HG03469 (cell line): Measurements from ENCODE around the gene MFAP3.
"Not testable (repeated sequence)": the region's sequence is repeated elsewhere in the genome, so short reads cannot be mapped to it uniquely, and the experiment has no call there.

Source experiments
- ATAC-seq: cut with Tn5 transposase; IDR thresholded peaks from one replicate; pipeline ENCODE4 v1.9.1; 2021; ENCODE audit warnings: mild to moderate bottlenecking, moderate library complexity, moderate number of reproducible peaks; ENCODE audit not compliant: unreplicated experiment

Gene MFAP3

DNA sequence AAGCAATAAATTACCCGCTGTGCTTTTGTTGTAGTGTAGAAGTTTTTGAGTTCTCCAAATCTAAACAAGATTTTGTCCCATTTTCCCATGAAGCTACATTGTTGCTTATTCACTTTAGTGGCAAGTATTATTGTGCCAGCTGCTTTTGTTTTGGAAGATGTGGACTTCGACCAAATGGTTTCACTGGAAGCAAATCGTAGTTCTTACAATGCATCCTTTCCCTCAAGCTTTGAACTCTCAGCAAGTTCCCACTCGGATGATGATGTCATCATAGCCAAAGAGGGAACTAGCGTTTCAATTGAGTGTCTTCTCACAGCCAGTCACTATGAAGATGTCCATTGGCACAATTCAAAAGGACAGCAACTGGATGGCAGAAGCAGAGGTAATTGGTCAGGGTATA is 10.9 kb downstream of the MFAP3 start:
- ATAC-seq = no peak

DNA sequence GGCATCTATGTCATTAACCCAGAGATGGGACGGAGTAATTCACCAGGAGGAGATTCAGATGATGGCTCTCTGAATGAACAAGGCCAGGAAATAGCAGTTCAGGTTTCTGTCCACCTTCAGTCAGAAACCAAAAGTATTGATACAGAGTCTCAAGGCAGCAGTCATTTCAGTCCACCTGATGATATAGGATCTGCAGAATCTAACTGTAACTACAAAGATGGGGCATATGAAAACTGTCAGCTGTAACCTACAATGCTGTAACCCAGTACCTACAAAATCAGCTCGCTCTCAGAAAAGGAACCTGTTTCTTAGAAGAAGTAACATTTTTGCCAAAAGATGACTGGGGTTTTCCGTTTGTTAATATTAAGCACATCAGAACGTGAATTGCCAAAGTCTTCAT is 14.7 kb downstream of the MFAP3 start:
- ATAC-seq = no peak

DNA sequence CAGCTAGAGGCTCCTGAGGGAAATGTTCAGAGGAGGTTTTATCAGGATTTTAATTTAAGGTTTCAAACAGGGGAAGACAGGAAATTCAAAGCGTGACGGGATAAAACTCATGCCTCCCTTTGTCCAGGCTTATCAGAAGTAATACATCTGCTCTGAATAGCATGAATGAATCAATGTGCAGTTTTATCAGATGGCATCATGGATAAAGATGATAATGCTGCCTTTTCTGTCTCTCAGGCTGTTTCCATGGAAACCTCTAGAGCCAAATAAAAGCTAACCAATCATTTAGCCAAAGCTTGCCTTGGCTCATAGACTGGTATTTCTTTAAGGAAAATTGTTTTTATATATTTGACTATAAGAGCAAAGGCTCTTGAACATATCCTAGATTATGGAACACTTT is 16.4 kb downstream of the MFAP3 start:
- no peak for ATAC-seq

DNA sequence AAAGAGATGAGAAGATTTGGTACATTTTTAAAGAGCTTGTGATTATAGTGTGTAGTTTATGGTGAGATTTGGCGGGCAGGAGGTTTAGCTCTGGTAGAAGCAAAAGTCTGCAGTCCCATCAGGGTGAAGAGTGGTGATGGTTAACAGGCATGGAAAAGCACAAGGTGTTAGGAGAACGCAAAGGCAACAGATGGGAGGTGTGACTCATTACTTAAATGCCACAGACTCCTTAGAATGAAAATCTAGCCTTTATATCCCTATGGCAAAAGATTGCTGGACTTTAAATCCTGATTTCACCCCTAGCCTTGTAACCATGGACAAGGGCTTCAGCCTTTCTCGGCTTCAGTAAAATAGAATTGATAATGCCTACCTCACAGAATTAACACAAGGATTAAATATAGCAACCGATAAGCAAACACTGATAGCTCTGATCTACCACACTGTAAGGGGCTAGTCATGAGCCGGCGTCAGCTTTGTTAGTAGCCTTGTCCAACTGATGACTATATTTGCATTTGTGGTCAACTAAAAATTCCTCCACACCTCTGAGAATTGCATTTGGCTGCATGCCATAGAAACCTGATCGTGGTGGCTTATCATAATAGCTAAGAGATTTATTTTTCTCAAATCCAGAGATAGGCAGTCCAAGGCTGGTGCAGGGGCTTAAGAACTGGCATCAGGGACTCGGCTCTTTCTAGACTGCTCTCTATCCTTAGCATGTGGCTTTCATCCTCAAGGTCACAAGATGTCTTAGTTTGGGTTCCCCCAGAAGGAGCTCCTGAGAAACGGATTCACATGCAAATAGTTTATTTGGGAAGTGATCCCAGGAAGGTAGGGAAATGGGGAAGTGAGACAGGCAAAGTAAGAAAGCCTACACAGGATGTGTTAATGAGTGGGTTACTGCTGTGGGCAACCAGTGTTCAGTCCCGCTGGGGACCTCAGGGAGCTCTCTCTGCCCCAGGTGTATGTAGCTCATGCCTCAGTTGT is 19.6 kb downstream of the MFAP3 start:
- ATAC-seq = peak; percentile 55

DNA sequence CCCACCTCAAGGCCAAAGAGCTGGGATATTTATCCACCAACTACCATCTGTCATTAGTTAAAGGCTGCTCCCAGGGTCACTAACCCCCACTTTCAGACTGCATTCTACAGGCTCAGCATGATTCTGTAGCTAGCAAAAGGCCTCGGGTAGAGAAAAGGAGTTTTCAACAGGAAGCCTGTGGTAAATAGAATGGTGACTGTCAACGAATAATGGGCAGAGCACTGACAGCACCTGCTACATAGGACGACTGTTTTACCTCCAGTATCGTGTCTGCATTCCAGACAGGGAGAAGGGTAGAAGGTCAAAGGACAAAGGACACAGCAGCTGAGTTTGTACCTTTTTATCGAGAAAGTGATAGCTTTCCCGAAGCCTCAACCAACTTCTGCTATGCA is 20.3 kb downstream of the MFAP3 start:
- peak; percentile 48 for ATAC-seq

DNA sequence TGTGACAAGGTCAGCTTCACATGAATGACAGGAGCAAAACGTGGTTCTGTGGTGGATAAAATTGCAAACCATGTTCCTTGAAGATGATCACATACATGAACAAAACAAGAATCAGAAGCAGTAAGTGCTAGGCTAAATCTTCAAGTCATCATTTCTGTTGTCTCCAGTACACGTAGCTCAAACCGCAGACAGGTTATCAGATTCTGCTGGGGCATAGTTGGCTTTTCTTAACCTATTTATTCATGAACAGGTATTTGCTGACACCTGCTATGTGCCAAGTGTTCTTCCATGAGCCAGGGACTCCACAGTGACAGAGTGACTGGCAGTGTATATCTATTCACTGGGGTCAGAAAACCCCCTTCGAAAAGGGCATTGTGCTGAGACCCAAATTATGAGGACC is 20.8 kb downstream of the MFAP3 start:
- no peak for ATAC-seq

DNA sequence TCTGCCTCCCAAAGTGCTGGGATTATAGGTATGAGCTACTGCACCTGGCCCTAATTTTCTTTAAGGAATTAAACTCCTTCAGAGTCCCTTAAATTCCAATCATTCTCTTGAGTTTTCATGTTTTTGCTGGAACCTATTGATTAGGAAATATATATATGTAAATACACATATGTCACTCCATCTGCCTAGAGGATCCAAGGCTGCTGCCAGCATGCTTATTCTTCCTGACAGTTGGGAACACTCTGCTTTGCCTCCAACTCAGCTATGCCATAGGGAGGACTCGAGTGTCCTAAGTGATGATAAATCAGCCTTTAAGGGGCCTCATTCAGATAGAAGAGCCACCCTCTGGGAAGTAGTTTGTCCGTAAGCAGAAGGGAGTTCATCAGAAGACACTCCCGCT is 21.8 kb downstream of the MFAP3 start:
- no peak for ATAC-seq

DNA sequence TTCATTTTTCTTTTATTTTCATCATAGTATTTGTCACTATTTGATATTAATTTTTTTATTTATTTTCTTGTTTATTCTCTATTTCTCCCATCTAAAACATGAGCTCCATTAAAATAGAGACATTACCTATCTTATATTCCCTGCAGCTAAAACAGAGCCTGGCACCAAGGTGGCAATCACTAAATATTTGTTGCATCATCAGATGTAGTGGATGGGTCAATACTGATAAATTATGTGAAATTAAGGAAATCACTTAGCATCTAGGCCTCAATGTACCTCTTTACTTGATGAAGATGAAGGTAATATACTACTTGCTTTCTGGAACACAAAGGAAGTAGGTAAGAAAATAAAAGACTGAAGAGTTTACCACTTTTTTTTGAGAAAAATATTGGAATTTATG is 24.6 kb downstream of the MFAP3 start:
- no peak for ATAC-seq

DNA sequence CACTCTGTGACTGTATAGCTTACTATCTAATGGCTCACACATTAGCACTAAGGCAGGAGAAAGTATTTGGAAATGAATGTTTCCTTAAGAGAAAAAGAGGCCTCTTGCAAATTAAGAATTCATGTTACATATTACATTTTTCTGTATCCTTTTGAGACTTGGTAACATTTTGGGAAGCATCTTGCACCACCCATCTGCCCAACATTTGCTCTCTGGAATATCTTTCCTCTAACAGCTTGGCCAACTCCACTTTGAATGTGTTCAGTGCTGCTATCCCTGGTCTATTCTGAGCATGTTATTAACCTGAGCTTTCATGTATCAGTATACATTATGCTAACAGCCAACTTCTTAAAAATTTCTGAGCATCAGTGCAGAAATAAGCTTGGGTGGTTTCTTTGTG is 27.2 kb downstream of the MFAP3 start:
- ATAC-seq = no peak

DNA sequence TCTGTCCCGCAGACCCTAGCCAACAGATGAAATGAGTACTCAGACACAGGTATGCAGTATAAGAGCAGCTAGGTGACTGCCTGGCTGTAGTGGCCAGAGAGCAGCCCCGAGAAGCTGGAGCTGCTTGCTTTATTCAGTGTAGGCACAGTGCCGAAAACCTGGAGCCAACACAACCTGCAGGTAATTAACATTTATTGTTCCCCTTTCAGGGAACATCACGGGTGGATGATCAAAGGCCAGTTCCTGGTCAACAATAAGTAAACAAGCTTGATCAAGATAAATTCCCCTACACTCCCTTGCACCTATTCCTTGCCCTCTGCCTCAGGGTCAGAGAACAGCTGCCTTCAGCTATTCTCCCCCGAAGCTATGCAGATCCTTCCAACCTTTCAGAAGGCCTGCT is 31.1 kb downstream of the MFAP3 start:
- ATAC-seq = not testable (repeated sequence)

DNA sequence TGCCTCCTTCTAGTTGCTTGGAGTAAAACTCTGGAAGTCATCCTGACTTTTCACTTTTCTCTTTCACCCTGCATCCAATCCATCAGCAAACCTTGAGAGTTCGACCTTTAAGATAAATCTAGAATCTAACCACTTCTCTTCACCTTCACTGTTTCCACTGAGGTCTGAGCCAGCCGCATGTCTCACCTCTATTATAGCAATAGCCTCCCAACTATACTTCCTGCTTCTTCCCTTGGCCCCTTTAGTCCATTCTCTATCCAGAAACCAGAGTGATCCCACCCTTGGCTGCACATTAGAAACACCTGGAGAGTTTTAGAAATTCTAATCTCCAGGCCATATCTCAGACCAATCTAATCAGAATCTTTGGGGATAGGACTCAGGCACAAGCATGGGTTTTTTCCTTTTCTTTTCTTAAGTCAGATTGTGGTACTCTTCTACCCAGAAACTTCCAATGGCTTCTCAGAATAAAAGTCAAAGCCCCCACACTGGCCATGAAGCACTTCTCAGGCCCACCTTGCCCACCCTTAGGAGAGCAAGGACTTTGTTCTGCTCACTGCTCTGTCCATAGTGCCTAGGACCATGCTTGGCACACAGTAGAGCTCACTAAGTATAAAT is 33.1 kb downstream of the MFAP3 start:
- no peak for ATAC-seq

DNA sequence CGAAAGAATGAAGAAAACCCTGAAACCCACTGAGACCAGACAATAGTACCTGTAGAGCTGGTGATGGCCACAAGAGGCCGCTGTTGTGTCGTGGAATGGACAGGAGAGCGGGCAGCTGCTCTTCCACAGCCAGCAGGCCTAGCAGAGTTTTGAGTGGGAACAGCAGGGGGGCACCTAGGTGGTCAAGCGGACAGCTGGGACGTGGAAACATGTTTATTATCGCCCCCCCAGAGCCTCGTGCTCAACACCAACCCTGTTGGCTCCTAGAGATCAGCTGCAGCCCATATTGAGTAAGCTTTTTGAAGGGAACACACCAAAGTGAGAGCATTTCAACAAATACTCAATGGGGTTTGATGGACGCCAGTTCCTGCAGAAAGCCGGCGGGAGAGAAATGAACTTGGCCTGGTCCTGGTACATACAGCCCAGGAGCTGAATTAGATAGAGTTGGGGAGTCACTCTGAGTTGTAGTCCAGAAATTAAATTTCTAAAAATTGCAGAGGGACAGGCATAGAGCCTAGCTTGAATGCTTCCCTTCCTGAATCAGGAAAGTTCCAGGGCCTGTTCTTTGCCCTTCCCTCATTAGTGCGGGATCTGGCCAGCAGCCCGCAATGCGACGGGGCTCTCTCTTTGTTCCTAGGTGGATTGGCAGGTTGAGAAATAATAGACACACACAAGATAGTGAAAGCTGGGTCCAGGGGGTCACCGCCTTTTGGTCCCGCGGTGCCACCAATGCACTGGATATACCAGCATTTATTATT is 33.8 kb downstream of the MFAP3 start:
- ATAC-seq = peak; percentile 96

DNA sequence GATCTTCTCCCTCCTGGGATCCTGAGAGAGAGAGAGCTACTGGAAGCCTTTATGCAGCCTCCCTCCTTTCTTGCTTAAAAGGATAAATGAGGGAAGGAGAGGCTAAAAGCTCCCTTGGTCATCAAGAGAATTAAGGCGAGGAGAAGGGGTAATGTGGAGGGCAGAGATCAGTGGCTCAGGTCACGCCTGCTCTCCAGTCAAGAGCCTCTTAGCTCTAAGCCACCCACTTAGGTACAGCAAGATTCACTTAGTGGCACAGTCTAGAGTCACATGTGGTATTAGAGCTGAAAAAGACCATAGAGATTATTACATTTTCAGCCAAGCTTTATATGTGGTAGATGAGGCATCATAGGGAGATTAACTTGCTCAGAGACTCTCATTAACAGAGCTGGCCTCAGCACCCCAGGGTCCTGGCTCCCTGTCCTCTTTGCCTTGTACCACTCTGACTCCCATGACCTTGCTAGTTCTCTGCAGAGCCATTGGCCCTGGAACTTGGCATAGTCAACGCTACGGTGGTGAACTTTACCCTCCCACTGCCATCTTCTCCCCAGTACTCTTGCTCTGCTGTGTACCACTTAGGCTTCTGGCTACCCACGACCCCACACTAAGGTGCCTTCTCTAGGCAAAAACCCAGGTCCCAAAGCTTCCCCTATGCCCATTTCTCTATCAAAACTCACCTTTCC is 37.6 kb downstream of the MFAP3 start:
- no peak for ATAC-seq

DNA sequence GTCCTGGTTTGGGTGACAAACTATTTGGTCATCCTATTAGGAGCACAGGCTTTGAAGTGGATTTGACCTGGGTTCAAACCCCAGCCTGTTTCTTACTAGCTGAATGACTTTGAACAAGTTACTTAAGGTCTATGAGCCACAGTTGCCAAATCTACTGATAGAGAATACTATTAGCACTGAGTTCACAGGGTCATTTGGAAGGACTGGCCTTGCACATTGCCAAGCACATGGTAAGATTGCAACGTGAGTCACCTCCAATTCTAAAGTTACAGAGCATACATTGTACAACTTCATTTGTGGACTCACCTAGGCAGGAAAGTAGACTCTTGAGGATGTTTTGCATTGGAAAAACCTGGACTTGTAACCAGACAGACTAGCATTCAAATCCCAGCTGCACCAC is 38.9 kb downstream of the MFAP3 start:
- ATAC-seq = no peak

DNA sequence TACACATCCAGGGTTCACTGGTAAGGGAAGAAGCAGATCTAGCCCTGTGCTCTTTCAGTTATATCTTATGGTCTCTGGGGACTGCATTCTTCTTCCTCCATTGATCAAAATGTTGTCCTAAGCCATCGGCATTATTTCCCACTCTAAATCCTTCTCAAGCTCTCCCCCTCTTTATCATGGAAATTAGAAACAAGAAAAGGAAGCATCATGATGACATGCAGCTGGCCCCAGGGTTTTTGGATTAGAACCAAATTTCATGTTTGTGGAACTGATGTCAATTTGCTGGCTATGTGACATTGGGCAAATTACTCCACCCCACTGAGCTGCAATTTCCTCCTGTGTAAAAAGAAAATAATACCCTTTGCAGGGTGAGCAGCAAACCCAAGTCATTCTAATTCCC is 39.5 kb downstream of the MFAP3 start:
- ATAC-seq = no peak

DNA sequence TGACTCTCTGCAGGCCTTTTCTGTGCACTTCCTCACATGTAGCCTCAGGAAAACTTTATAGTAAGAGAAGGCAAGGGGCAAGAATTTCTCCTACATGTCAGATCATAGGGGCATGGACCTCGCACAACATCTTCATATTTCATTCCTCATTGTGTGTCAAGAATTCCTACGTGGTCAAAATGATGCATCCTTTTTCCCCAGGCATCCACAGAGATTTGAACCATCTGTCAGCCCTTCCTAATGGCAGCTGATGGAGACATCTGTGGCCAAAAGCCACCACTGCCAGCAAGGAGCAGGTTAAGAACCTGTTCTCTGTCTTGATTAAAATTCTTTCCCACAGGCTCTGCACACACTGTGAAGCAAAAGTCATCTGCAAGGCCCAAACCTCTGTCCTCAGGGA is 42.5 kb downstream of the MFAP3 start:
- no peak for ATAC-seq

DNA sequence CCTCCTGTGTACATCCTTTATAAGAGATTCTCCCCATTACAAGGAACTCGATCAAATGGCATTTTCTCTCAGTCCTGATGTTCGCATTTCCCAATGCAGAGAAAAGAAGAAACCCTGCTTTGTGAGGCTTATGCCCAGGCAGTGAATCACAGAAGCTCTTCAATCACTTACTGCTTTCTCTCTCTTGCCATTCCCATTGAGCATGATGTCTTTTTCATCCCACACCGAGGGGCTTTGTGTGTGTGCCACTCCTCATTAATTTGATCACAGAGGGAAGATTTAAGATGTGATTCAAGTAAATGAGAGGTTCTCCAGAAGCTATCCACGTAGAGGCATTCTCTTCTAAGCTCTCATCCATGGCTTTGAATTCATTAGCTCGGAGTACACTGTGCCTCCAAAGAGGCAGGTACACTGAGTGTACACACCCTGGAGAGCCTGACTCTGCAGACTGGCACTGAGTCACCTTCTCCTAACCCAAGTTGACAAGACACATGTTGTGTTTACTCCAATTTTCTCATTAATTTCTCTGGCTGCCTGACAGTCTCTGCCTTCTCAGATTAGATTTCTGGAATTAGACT is 45.4 kb downstream of the MFAP3 start:
- no peak for ATAC-seq

DNA sequence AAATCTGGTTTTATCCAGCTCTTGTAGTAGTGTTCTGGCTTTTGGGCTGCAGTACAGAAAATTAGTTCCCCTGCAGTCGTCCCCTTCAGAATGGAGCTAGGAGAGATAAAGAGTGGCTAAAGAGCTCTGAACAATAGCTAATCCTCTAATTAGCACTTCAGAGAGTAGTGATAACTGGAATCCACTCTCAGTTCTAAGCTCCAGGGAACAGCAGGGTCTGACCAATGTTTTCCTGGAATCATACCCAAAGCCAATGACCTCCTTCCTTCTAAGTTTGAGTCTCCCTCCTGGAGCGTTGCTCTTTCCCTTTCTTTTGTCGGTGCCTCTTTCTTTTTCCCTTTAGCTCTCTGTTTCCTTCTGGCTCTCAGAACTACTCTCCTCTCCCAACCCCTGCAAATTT is 47.4 kb downstream of the MFAP3 start:
- no peak for ATAC-seq

DNA sequence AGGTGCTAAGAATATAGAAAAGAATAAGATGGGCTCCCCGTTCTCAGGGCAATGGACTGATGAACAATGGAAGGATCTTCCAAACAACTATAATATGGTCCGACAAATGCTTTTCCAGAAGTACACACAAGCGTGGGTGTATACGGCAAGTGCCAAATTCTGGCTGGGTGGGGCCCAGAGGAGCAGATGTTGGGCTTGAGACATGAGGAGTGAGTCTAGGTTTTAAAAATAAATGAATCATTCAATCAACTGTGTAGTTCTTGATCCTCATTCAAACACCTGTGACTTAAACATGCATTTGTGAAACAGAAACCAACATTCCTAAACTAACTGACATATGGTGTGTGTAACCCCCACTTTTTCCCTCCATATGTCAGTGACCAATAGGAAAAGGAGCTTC is 47.9 kb downstream of the MFAP3 start:
- ATAC-seq = no peak

DNA sequence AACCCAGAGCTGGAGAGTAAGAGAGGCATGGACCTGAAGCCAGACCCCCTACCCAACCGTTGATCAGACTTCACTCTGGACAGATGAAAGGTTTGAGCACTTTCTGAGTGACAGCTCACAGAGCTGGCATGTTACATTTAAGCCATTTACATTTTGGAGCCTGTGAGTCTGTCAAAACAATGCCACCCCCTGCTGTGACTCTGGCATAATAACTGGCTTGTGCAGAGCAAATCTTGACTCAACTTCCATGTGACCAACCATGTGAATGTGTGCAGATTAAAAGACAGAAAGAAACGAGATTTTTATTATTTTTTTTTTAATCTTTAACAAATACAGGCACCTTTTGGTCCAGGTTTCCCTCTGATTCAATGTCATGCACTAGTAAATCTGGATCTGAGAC is 48.5 kb downstream of the MFAP3 start:
- ATAC-seq = no peak

DNA sequence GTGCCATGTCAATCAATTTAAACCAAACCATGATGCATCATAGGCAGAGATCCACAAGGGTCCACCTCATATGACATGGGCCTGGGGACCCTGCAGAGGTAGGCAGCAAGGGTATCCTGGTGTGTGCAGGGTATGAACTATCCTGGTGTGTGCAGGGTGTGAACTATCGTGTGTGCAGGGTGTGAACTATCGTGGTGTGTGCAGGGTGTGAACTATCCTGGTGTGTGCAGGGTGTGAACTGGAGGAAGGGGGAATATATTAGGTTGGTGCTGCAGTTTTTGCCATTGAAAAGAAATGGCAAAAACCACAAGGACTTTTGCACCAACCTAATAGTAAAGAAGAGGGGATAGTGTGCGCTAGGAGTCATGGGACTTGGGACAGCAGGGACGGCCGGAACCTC is 50.0 kb downstream of the MFAP3 start:
- ATAC-seq = no peak
